RWPE1 (cell line): Measurements from ENCODE around the gene DMRT3.

Source experiments
- CTCF ChIA-PET: fragments of 350-600 bp; sonication (Branson Sonifier 250); formaldehyde crosslinking; extraction: SDS; loops from one replicate; lab custom pipeline; 2021; lab: Yijun Ruan, JAX
- POLR2A ChIA-PET: fragments of 400-600 bp; formaldehyde crosslinking; extraction: SDS; loops from one replicate; lab custom pipeline; 2020; ENCODE audit warnings: antibody characterized with exemption; ENCODE audit not compliant: low non-redundant PET; lab: Yijun Ruan, JAX
- DNase-seq: peaks from one replicate; pipeline ENCODE4 v3.0.0; 2012; ENCODE audit warnings: low spot score
- H3K27ac ChIP-seq: fragments of 450-650 bp; 2 replicates; pipeline ENCODE4 v1.5.1; 2017
- CTCF ChIP-seq: fragments of 450-650 bp; conservative IDR thresholded peaks from 2 replicates; pipeline ENCODE4 v1.5.1; 2017; ENCODE audit warnings: low read depth, mild to moderate bottlenecking

Gene DMRT3

GRCh38 chr9:959914-960313 is 16.5 kb upstream of the DMRT3 start:
- TF ChIP-seq CTCF, result no peak

GRCh38 chr9:962023-962422 is 14.4 kb upstream of the DMRT3 start:
- ChIA-PET CTCF (no interaction called here), POLR2A (no interaction called here)
- TF ChIP-seq CTCF, result no peak
- no peak overlapping the region for H3K27ac ChIP-seq
- no peak for DNase-seq

More at GRCh38 chr9:959914-960313, 16.5 kb upstream of the DMRT3 start:
- POLR2A ChIA-PET, result no interaction called here
- CTCF ChIA-PET, result no interaction called here
- no peak for DNase-seq
- no peak overlapping the region for H3K27ac ChIP-seq

GRCh38 chr9:965497-965896 is 11.0 kb upstream of the DMRT3 start:
- ChIA-PET POLR2A (no interaction called here), CTCF (no interaction called here)
- no peak overlapping the region for H3K27ac ChIP-seq
- no peak for TF ChIP-seq CTCF
- no peak for DNase-seq

- H3K27ac ChIP-seq, result no peak overlapping the region
- POLR2A ChIA-PET, result no interaction called here
- TF ChIP-seq CTCF, result no peak
- no peak for DNase-seq
- CTCF ChIA-PET, result interaction anchor here (0.5 to 0.7 kb wide), 3 partner anchors 25 to 137 kb away, joined by 3 read pairs; no protein-coding TSS in a partner anchor
These were observed 9.6 kb upstream of the DMRT3 start for GRCh38 chr9:966870-967269.

- no peak for TF ChIP-seq CTCF
- no peak for DNase-seq
- ChIA-PET POLR2A (no interaction called here), CTCF (no interaction called here)
- no peak overlapping the region for H3K27ac ChIP-seq
These were observed 9.0 kb upstream of the DMRT3 start for GRCh38 chr9:967436-967835.

GRCh38 chr9:967903-968641 is 8.4 kb upstream of the DMRT3 start:
- no peak for DNase-seq
- no peak for TF ChIP-seq CTCF
- CTCF ChIA-PET, result no interaction called here
- POLR2A ChIA-PET, result no interaction called here
- no peak overlapping the region for H3K27ac ChIP-seq
